ENCODE data around the gene WASL. TPM values are rescaled to one million over a fixed set of nuclear protein-coding genes. Genes with fewer than 3 reads are reported as not detected.

The WASL gene
- total RNA-seq, 2 donors from 2014 or later = 35.1 to 36.7 TPM

DNA sequence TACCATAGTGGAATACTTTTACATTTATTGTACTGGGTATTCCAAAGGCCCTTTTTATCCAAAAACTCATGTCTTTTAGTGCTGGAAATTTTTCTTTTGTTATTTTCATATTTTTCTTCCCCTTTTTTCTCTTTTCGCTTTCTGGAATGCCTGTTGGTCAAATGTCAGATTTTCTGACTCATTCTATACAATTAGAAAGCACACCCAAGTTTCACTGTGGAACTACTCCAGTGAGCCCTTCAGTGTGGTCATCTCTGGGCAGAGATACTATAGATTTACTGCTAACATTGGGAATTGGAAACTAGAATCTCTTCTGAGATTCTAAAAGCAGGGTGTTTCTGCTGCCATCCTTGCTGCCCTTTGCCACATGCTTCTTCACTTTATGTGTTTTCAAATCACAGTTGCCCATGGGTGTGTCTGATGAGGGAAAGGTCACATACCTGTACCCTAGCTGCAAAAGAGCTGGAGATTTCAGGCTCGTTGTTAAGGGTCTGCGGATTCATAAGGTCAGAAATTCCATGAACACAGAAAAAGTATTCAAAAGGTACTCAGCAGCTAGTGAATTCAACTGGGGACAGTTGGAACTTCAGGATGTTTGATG is 5.6 kb upstream of the WASL start:
- Mint-ChIP-seq H3K27ac (no peak overlapping the region), H3K36me3 (ENCODE audit: low read depth) (no peaks in the 10 kb centered on the region), H3K9me3 (no peaks in the 10 kb centered on the region), H3K4me1 (peaks cover 11% of the 10 kb centered on the region), H3K4me3 (no peak overlapping the region), H3K27me3 (ENCODE audit: insufficient read depth) (no peaks in the 10 kb centered on the region)
- H3K27me3 ChIP-seq (ENCODE audit: control insufficient read depth, insufficient read depth, low read length, poor library complexity, severe bottlenecking) = no peaks in the 10 kb centered on the region
- no peak overlapping the region for H3K9ac ChIP-seq (ENCODE audit: extremely low read depth, low read length, poor library complexity, severe bottlenecking)
- no peak overlapping the region for H3K4me3 ChIP-seq (ENCODE audit: low read length)
- no peaks in the 10 kb centered on the region for H3K36me3 ChIP-seq (ENCODE audit: control insufficient read depth, insufficient read depth, low read length)
- WGBS, 2 experiments (ENCODE audit: insufficient coverage in 1 of 2, insufficient read length in 1 of 2) = 90% methylated on average over 3 of the region's 3 CpGs; no CpG with 5 or more reads in 1 of the 2 experiments
- no peak overlapping the region for H3K27ac ChIP-seq (ENCODE audit: low read depth, low read length)
- TF ChIP-seq, protein P1, sequence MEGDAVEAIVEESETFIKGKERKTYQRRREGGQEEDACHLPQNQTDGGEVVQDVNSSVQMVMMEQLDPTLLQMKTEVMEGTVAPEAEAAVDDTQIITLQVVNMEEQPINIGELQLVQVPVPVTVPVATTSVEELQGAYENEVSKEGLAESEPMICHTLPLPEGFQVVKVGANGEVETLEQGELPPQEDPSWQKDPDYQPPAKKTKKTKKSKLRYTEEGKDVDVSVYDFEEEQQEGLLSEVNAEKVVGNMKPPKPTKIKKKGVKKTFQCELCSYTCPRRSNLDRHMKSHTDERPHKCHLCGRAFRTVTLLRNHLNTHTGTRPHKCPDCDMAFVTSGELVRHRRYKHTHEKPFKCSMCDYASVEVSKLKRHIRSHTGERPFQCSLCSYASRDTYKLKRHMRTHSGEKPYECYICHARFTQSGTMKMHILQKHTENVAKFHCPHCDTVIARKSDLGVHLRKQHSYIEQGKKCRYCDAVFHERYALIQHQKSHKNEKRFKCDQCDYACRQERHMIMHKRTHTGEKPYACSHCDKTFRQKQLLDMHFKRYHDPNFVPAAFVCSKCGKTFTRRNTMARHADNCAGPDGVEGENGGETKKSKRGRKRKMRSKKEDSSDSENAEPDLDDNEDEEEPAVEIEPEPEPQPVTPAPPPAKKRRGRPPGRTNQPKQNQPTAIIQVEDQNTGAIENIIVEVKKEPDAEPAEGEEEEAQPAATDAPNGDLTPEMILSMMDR (conservative IDR thresholded peaks at IDR 0.05) = no peak
- H3K9me3 ChIP-seq (ENCODE audit: control insufficient read depth, low read length) = no peaks in the 10 kb centered on the region
- no peak for DNase-seq
- peaks cover 2% of the 10 kb centered on the region for H3K4me1 ChIP-seq (ENCODE audit: control insufficient read depth, insufficient read depth, low read length)

DNA sequence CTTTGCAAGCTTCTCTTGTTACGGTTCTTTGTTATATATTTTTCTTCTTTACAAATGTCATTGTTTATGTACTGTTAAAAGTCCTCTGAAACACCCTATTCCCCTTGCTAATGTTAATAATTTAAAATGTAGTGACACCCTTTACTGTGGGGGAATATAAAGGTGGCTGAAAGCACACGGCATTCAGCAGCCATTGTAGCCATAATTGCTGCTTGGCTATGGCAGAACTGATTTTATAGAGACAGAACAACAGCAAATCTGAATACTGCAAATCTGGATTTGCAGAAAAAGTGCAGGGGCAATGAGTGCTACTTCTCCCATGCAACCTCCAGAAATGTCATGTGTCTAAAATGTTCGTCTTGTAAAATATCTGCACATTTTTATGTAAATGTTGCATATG is 3.7 kb upstream of the WASL start:
- no peaks in the 10 kb centered on the region for H3K27me3 Mint-ChIP-seq (ENCODE audit: insufficient read depth)
- no peaks in the 10 kb centered on the region for H3K36me3 ChIP-seq (ENCODE audit: control insufficient read depth, insufficient read depth, low read length)
- no peak overlapping the region for H3K9ac ChIP-seq (ENCODE audit: extremely low read depth, low read length, poor library complexity, severe bottlenecking)
- H3K4me1 Mint-ChIP-seq = peaks cover 11% of the 10 kb centered on the region
- H3K4me3 ChIP-seq (ENCODE audit: low read length) = no peak overlapping the region
- no peaks in the 10 kb centered on the region for H3K9me3 Mint-ChIP-seq
- no peaks in the 10 kb centered on the region for H3K36me3 Mint-ChIP-seq (ENCODE audit: low read depth)
- no peak overlapping the region for H3K4me3 Mint-ChIP-seq
- no peaks in the 10 kb centered on the region for H3K27me3 ChIP-seq (ENCODE audit: control insufficient read depth, insufficient read depth, low read length, poor library complexity, severe bottlenecking)
- no peaks in the 10 kb centered on the region for H3K9me3 ChIP-seq (ENCODE audit: control insufficient read depth, low read length)
- WGBS, 2 experiments (ENCODE audit: insufficient coverage in 1 of 2, insufficient read length in 1 of 2) = 91 to 100% methylated on average over 1 to 2 of the region's 3 CpGs
- no peak overlapping the region for H3K27ac Mint-ChIP-seq
- no peak for DNase-seq
- H3K27ac ChIP-seq (ENCODE audit: low read depth, low read length) = no peak overlapping the region
- H3K4me1 ChIP-seq (ENCODE audit: control insufficient read depth, insufficient read depth, low read length) = peaks cover 2% of the 10 kb centered on the region
- TF ChIP-seq, protein P1 (conservative IDR thresholded peaks at IDR 0.05) = no peak

DNA sequence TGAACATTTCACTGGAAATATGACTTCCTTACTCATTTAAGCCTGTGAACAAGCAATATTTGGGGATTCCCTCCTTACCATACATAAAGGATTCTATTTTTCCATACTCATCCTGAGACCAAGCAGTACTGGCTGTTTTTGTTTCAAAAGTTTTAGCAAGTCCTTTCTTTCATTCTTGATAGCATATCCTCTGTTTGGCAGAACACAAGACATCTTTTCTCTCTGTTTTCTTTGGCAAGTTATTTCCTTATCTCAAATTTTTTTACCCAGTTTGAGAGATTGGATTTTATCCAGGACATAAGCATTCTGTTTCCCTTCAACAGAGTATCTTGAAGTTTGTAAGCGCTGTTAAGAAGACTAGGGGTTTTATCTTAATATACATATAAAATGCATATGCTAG is 3.0 kb upstream of the WASL start:
- H3K36me3 Mint-ChIP-seq (ENCODE audit: low read depth) = no peaks in the 10 kb centered on the region
- H3K4me3 Mint-ChIP-seq = no peak overlapping the region
- H3K9me3 ChIP-seq (ENCODE audit: control insufficient read depth, low read length) = no peaks in the 10 kb centered on the region
- H3K36me3 ChIP-seq (ENCODE audit: control insufficient read depth, insufficient read depth, low read length) = no peaks in the 10 kb centered on the region
- peak overlapping the region; percentile 25 for H3K4me3 ChIP-seq (ENCODE audit: low read length)
- DNase-seq = no peak
- H3K27me3 ChIP-seq (ENCODE audit: control insufficient read depth, insufficient read depth, low read length, poor library complexity, severe bottlenecking) = no peaks in the 10 kb centered on the region
- H3K9ac ChIP-seq (ENCODE audit: extremely low read depth, low read length, poor library complexity, severe bottlenecking) = no peak overlapping the region
- WGBS, 2 experiments (ENCODE audit: insufficient coverage in 1 of 2, insufficient read length in 1 of 2) = no CpG with 5 or more reads among the region's 1 CpG
- H3K4me1 Mint-ChIP-seq = peaks cover 15% of the 10 kb centered on the region
- H3K27ac Mint-ChIP-seq = no peak overlapping the region
- no peaks in the 10 kb centered on the region for H3K9me3 Mint-ChIP-seq
- H3K27ac ChIP-seq (ENCODE audit: low read depth, low read length) = no peak overlapping the region
- H3K27me3 Mint-ChIP-seq (ENCODE audit: insufficient read depth) = no peaks in the 10 kb centered on the region
- TF ChIP-seq, protein P1 (conservative IDR thresholded peaks at IDR 0.05) = no peak
- peaks cover 2% of the 10 kb centered on the region for H3K4me1 ChIP-seq (ENCODE audit: control insufficient read depth, insufficient read depth, low read length)
